Measurements from ENCODE around the gene HSFX2. TPM values are rescaled to one million over a fixed set of nuclear protein-coding genes. Genes with fewer than 3 reads are reported as not detected.

HSFX2 gene
- total RNA-seq, 1 experiment from 2014 or later = not detected

DNA sequence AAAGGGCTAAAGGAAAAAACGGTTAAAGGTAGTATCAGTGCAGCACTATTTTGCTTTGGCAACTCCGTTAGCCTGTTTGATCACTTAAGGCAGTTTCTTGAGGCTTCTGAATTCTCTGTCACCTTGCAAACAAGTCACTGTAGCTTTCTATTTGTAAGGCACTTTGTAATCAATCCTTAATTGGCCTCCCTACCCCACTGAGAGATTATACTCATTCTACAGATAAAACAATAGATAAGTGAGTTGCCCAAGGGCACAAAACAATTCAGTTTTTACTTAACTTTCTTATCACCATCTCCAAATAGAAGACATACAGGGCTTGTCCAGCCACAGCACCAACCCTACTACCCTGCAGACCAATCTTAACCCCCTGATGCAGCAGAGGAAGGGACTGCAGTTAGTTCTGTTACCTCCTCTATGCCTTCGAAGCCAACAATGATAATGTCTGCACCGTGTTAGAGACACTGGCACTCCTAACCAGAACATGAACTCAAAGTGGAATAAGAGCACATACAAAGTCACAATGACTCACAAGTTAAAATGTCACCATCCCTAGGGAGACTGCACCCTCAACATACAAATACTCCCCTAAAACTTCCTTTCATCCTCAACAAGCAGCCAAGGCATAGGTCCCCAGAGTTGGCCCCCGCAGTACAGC is 34.7 kb upstream of the HSFX2 start:
- H3K4me3 ChIP-seq (replicated peaks in 1 of 2; ENCODE audit: low read depth in 1 of 2, low read length in 2 of 2) = peak overlapping the region in 1 of 2 experiments; percentile 67; a peak in 2 of 4 replicates
- BruUV-seq (replicated peaks) = no TSS peak
- intact Hi-C loops (cut with micrococcal nuclease) = no loop called here

More for the DNA sequence above, 34.7 kb upstream of the HSFX2 start:
- ChIA-PET RAD21 (ENCODE audit: low non-redundant PET in 1 of 2, low total read pairs in 2 of 2, uncharacterized antibody in 2 of 2, unreplicated experiment in 2 of 2) (no interaction called here), CTCF (no interaction called here), POLR2A (no interaction called here)
- Histone ChIP-seq H3K79me2 (ENCODE audit: insufficient read depth, low read length) (peaks cover 16% of the 10 kb centered on the region), H3K27me3 (ENCODE audit: insufficient read depth, low read length) (no peaks in the 10 kb centered on the region), H3K27ac (ENCODE audit: low read depth, low read length) (no peak overlapping the region), H3K36me3 (ENCODE audit: control insufficient read depth in 1 of 2, insufficient read depth in 2 of 2, low read length in 2 of 2) (no peaks in the 10 kb centered on the region; a peak in 1 of 4 replicates), H3K9me3 (ENCODE audit: control insufficient read depth in 1 of 2, insufficient read depth in 1 of 2, low read depth in 1 of 2, low read length in 2 of 2) (no peaks in the 10 kb centered on the region), H3K9ac (ENCODE audit: low read length) (no peak overlapping the region), H3K9me2 (ENCODE audit: insufficient read depth) (no peaks in the 10 kb centered on the region), H3K4me2 (ENCODE audit: low read length) (peak overlapping the region; percentile 76), H2AFZ (ENCODE audit: low read depth, low read length, poor library complexity, severe bottlenecking) (no peak overlapping the region), H4K20me1 (ENCODE audit: insufficient read depth) (no peaks in the 10 kb centered on the region), H3K4me1 (ENCODE audit: control insufficient read depth in 1 of 2, insufficient read depth in 2 of 2, low read length in 2 of 2) (peaks cover 2 to 14% of the 10 kb centered on the region in 2 experiments; a peak in 2 of 4 replicates)
- no peak for ATAC-seq
- no peak for TF ChIP-seq SIN3A (IDR thresholded peaks at IDR 0.05; ENCODE audit: low read depth)
- TF ChIP-seq, protein P1, sequence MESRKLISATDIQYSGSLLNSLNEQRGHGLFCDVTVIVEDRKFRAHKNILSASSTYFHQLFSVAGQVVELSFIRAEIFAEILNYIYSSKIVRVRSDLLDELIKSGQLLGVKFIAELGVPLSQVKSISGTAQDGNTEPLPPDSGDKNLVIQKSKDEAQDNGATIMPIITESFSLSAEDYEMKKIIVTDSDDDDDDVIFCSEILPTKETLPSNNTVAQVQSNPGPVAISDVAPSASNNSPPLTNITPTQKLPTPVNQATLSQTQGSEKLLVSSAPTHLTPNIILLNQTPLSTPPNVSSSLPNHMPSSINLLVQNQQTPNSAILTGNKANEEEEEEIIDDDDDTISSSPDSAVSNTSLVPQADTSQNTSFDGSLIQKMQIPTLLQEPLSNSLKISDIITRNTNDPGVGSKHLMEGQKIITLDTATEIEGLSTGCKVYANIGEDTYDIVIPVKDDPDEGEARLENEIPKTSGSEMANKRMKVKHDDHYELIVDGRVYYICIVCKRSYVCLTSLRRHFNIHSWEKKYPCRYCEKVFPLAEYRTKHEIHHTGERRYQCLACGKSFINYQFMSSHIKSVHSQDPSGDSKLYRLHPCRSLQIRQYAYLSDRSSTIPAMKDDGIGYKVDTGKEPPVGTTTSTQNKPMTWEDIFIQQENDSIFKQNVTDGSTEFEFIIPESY (IDR thresholded peaks at IDR 0.05; ENCODE audit: extremely low read depth, insufficient replicate concordance, low read length) = no peak
- TF ChIP-seq SRF (IDR thresholded peaks at IDR 0.05; ENCODE audit: low read depth) = no peak
- TF ChIP-seq EZH2phosphoT487 (IDR thresholded peaks at IDR 0.05; ENCODE audit: borderline replicate concordance) = no peak
- no peak for TF ChIP-seq SP1 (IDR thresholded peaks at IDR 0.05; ENCODE audit: low read depth)
- TF ChIP-seq, protein P2, sequence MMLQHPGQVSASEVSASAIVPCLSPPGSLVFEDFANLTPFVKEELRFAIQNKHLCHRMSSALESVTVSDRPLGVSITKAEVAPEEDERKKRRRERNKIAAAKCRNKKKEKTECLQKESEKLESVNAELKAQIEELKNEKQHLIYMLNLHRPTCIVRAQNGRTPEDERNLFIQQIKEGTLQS (IDR thresholded peaks at IDR 0.05) = no peak
- TF ChIP-seq ZNF274 (IDR thresholded peaks at IDR 0.05; ENCODE audit: low read depth, low read length) = no peak
- TF ChIP-seq, protein P3, sequence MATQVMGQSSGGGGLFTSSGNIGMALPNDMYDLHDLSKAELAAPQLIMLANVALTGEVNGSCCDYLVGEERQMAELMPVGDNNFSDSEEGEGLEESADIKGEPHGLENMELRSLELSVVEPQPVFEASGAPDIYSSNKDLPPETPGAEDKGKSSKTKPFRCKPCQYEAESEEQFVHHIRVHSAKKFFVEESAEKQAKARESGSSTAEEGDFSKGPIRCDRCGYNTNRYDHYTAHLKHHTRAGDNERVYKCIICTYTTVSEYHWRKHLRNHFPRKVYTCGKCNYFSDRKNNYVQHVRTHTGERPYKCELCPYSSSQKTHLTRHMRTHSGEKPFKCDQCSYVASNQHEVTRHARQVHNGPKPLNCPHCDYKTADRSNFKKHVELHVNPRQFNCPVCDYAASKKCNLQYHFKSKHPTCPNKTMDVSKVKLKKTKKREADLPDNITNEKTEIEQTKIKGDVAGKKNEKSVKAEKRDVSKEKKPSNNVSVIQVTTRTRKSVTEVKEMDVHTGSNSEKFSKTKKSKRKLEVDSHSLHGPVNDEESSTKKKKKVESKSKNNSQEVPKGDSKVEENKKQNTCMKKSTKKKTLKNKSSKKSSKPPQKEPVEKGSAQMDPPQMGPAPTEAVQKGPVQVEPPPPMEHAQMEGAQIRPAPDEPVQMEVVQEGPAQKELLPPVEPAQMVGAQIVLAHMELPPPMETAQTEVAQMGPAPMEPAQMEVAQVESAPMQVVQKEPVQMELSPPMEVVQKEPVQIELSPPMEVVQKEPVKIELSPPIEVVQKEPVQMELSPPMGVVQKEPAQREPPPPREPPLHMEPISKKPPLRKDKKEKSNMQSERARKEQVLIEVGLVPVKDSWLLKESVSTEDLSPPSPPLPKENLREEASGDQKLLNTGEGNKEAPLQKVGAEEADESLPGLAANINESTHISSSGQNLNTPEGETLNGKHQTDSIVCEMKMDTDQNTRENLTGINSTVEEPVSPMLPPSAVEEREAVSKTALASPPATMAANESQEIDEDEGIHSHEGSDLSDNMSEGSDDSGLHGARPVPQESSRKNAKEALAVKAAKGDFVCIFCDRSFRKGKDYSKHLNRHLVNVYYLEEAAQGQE (IDR thresholded peaks at IDR 0.05; ENCODE audit: low read depth) = no peak
- TF ChIP-seq JUND (IDR thresholded peaks at IDR 0.05) = no peak
- no peak for TF ChIP-seq RAD21 (IDR thresholded peaks at IDR 0.05; ENCODE audit: low read depth)
- no peak for TF ChIP-seq FOSL1 (IDR thresholded peaks at IDR 0.05; ENCODE audit: low read depth)
- TF ChIP-seq EGR1 (IDR thresholded peaks at IDR 0.05; ENCODE audit: low read depth) = no peak
- TF ChIP-seq, protein P4, sequence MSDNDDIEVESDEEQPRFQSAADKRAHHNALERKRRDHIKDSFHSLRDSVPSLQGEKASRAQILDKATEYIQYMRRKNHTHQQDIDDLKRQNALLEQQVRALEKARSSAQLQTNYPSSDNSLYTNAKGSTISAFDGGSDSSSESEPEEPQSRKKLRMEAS (IDR thresholded peaks at IDR 0.05) = no peak
- TF ChIP-seq, protein P5, sequence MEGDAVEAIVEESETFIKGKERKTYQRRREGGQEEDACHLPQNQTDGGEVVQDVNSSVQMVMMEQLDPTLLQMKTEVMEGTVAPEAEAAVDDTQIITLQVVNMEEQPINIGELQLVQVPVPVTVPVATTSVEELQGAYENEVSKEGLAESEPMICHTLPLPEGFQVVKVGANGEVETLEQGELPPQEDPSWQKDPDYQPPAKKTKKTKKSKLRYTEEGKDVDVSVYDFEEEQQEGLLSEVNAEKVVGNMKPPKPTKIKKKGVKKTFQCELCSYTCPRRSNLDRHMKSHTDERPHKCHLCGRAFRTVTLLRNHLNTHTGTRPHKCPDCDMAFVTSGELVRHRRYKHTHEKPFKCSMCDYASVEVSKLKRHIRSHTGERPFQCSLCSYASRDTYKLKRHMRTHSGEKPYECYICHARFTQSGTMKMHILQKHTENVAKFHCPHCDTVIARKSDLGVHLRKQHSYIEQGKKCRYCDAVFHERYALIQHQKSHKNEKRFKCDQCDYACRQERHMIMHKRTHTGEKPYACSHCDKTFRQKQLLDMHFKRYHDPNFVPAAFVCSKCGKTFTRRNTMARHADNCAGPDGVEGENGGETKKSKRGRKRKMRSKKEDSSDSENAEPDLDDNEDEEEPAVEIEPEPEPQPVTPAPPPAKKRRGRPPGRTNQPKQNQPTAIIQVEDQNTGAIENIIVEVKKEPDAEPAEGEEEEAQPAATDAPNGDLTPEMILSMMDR (IDR thresholded peaks at IDR 0.05 in 2 of 3, conservative IDR thresholded peaks at IDR 0.05 in 1 of 3; ENCODE audit: borderline replicate concordance in 1 of 3, insufficient read depth in 1 of 3, low read depth in 2 of 3, low read length in 2 of 3) = no peak
- no peak for DNase-seq (ENCODE audit: low read depth, low spot score)
